HL-60 (cell line): ENCODE measurements around the gene RFPL2.

Source experiments
- DNase-seq, 2 experiments: peaks; one replicate each; pipeline ENCODE4 v3.0.0-alpha.2; 2010 to 2020; ENCODE audit warnings: low read depth in 1 of 2, low spot score in 1 of 2
- H3K27ac ChIP-seq: fragments of 250-450 bp; sonication (Bioruptor Pico); replicated peaks from 2 replicates; pipeline ENCODE4 v1.5.1; 2020; ENCODE audit warnings: mild to moderate bottlenecking, moderate library complexity
- H3K27me3 ChIP-seq: fragments of 250-450 bp; sonication (Bioruptor Pico); 2 replicates; pipeline ENCODE4 v1.5.1; 2021; ENCODE audit warnings: mild to moderate bottlenecking, moderate library complexity; ENCODE audit not compliant: insufficient read depth, poor library complexity, severe bottlenecking
- H3K4me3 ChIP-seq: replicated peaks from 2 replicates; pipeline ENCODE4 v1.5.1; 2011; ENCODE audit warnings: mild to moderate bottlenecking, control low read depth, low read length; ENCODE audit not compliant: insufficient read depth
- GABPA ChIP-seq: IDR thresholded peaks from 2 replicates; pipeline ENCODE4 v1.6.1; 2012; ENCODE audit warnings: low read depth
- POLR2AphosphoS5 ChIP-seq: IDR thresholded peaks from 2 replicates; pipeline ENCODE4 v1.6.1; 2012; ENCODE audit warnings: low read depth
- SPI1 ChIP-seq: IDR thresholded peaks from 2 replicates; pipeline ENCODE4 v1.6.1; 2012; ENCODE audit warnings: low read depth, mild to moderate bottlenecking, borderline replicate concordance
- TF ChIP-seq, protein P1 (sequence below): IDR thresholded peaks from 2 replicates; pipeline ENCODE4 v1.6.1; 2012; ENCODE audit warnings: low read depth; ENCODE audit not compliant: insufficient replicate concordance
- TF ChIP-seq, protein P2 (sequence below): IDR thresholded peaks from one replicate; pipeline ENCODE4 v1.5.1; 2011; ENCODE audit warnings: low read length, control low read depth, inconsistent platforms; ENCODE audit not compliant: insufficient read depth

RFPL2 gene

DNA sequence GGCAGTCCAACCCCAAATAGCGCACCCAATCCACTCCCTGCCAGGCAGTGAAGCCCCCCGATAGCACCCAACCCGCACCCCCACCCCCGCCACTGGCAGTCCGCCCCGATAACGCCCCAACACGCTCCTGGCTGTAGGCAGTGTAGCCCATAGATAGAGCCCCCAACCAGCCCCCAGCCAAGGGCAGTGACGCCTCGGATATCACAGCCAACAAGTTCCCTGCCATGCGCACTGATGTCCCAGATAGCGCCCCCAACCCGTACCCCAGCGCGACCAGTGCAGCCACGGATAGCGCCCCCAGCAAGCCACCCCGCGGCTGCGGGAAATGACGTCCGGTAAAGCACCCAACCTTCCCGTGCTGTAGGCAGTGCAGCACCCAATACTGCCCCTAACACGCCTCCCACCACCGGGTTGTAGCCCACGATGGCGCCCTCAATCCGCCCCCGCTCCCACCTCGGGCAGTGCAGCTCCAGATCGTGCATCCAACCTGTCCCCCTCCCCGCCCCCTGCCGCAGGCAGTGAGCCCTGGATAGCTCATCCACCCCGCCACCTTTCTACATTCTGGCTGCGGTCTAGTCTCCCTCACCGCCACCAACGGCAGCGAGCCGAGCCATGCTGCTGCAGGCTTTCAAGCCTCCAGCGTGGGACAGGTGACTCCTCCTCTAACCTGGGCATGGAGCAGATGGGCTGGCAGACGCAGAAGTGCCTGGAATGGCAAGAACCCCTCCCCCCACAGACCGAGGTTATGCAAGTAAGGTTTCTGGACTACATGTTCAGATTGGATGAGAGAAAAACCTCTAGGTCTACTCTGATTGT lies 625 bp downstream of the RFPL2 start:
- TF ChIP-seq, protein P1, sequence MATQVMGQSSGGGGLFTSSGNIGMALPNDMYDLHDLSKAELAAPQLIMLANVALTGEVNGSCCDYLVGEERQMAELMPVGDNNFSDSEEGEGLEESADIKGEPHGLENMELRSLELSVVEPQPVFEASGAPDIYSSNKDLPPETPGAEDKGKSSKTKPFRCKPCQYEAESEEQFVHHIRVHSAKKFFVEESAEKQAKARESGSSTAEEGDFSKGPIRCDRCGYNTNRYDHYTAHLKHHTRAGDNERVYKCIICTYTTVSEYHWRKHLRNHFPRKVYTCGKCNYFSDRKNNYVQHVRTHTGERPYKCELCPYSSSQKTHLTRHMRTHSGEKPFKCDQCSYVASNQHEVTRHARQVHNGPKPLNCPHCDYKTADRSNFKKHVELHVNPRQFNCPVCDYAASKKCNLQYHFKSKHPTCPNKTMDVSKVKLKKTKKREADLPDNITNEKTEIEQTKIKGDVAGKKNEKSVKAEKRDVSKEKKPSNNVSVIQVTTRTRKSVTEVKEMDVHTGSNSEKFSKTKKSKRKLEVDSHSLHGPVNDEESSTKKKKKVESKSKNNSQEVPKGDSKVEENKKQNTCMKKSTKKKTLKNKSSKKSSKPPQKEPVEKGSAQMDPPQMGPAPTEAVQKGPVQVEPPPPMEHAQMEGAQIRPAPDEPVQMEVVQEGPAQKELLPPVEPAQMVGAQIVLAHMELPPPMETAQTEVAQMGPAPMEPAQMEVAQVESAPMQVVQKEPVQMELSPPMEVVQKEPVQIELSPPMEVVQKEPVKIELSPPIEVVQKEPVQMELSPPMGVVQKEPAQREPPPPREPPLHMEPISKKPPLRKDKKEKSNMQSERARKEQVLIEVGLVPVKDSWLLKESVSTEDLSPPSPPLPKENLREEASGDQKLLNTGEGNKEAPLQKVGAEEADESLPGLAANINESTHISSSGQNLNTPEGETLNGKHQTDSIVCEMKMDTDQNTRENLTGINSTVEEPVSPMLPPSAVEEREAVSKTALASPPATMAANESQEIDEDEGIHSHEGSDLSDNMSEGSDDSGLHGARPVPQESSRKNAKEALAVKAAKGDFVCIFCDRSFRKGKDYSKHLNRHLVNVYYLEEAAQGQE = no peak
- TF ChIP-seq, protein P2, sequence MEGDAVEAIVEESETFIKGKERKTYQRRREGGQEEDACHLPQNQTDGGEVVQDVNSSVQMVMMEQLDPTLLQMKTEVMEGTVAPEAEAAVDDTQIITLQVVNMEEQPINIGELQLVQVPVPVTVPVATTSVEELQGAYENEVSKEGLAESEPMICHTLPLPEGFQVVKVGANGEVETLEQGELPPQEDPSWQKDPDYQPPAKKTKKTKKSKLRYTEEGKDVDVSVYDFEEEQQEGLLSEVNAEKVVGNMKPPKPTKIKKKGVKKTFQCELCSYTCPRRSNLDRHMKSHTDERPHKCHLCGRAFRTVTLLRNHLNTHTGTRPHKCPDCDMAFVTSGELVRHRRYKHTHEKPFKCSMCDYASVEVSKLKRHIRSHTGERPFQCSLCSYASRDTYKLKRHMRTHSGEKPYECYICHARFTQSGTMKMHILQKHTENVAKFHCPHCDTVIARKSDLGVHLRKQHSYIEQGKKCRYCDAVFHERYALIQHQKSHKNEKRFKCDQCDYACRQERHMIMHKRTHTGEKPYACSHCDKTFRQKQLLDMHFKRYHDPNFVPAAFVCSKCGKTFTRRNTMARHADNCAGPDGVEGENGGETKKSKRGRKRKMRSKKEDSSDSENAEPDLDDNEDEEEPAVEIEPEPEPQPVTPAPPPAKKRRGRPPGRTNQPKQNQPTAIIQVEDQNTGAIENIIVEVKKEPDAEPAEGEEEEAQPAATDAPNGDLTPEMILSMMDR = peak; percentile 15
- peak; percentile 61 for TF ChIP-seq GABPA
- peak overlapping the region; percentile 9; the same call in 1 of the 2 replicates for H3K27ac ChIP-seq
- peaks cover 3% of the 10 kb centered on the region for H3K27me3 ChIP-seq
- peak; percentile 33 to 49 for DNase-seq
- peak overlapping the region; percentile 41 for H3K4me3 ChIP-seq

DNA sequence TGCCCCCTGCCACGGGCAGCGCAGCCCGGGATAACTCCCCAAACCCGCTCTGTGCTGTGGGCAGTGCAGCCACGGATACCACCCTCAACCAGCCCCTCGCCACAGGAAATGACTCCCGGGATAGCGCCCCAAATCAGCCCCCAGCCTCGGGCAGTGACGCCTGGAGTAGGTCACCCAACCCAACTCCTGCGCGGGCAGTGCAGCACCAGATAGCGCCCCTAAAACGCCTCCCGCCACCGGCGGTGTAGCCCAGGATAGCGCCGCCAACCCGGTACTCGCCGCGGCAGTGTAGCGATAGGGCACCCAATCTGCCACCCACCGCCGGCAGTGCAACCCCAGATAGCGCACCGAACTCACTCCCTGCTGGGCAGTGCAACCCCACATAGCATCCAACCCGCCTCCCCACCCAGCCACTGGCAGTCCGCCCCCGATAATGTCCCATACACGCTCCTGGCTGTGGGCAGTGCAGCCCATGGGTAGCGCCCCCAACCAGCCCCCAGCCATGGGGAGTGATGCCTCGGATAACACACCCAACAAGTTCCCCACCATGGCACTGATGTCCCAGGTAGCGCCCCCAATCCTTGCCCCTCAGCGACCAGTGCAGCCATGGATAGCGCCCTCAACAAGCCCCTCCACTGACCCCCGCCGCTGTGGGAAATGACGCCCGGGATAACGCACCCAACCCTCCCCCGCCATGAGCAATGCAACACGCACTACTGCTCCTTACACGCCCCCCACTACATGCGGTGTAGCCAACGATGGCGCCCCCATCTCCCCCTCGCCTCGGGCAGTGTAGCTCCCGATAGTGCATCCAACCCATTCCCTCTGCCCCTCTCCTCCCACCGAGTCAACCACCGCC lies 1.5 kb downstream of the RFPL2 start:
- DNase-seq = peak in 1 of 2 experiments; percentile 21

DNA sequence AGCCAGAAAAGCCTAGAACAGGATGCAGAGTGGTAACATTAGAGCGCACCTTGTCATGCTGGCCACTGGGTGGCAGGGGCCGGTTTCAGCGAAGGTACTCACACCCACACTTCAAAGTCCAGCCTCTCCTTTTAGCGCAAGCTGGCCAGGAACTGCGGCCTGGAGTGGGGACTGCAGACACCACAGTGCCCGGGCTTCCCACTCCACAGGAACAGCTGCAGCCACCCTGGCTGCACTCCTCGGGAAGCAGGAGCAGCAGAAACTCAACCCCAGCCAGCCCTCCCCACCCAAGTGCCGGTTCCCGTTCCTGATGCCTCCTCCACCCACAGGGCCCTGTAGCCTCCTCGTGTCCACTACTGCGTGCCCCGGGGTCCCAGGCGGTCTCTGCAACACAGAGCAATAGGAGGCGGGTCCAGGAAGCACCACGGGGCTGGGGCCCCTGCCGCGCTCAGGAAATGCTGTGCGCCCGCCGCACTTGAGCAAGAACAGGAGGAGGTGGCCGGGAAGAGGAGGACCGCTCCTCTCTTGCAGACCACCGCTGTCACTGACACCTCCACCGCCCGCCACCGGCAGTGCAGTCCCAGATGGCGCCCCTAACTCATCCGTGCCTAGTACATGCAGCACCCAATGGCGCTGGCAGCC lies 2.2 kb downstream of the RFPL2 start:
- H3K4me3 ChIP-seq = peak overlapping the region; percentile 41
- DNase-seq = peak; percentile 43 to 61
- TF ChIP-seq, protein P2 = peak; percentile 83
- TF ChIP-seq POLR2AphosphoS5 = no peak
- TF ChIP-seq GABPA = no peak
- TF ChIP-seq SPI1 = no peak
- H3K27ac ChIP-seq = no peak overlapping the region
- peaks cover 3% of the 10 kb centered on the region for H3K27me3 ChIP-seq

More for the DNA sequence above, 1.5 kb downstream of the RFPL2 start:
- TF ChIP-seq, protein P2 = no peak
- no peak for TF ChIP-seq SPI1
- TF ChIP-seq POLR2AphosphoS5 = no peak
- Histone ChIP-seq H3K27me3 (peaks cover 3% of the 10 kb centered on the region), H3K27ac (no peak overlapping the region), H3K4me3 (peak overlapping the region; percentile 41)

DNA sequence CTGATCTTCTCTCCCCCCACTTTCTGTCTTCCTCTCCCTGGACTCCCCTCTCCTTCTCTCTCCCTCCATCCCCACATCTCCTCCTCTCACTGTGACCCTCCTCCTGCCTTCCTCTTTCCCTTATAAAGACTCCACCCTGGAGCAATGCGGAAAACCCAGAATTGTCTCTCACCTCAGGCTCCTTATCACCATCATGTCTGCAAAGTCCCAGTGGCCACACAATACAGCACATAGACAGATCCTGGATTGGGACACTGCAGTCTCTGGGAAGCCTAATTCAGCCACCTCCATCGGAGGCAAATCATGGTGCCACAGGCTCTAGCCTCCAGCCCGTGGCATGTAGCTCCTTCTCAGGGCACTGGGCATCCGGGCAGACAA lies 2.7 kb downstream of the RFPL2 start:
- DNase-seq = no peak
- Histone ChIP-seq H3K4me3 (no peak overlapping the region), H3K27ac (no peak overlapping the region), H3K27me3 (peaks cover 3% of the 10 kb centered on the region)
- TF ChIP-seq SPI1 (no peak), GABPA (no peak)
